Body of pancreas (tissue), 4 donors: Measurements from ENCODE around the gene HIBADH. TPM values are rescaled to one million over a fixed set of nuclear protein-coding genes. Genes with fewer than 3 reads are reported as not detected.
"Not testable (repeated sequence)": the region's sequence is repeated elsewhere in the genome, so short reads cannot be mapped to it uniquely, and the experiment has no call there.

Experiments
- ATAC-seq: fragments of 150-250 bp; one replicate; pipeline ENCODE4 v1.9.1; 2016
- DNase-seq, 4 donors: peaks; one replicate each; pipeline ENCODE4 v3.0.0-alpha.2; 2019
- H3K27ac ChIP-seq, 4 donors: fragments of 200-600 bp; sonication (generic); 1 replicate in 3 of 4; 2 replicates in 1 of 4; pipeline versions ENCODE4 v1.5.1 to v1.6.1; 2016 to 2019; ENCODE audit warnings: mild to moderate bottlenecking in 1 of 4, mixed read lengths in 1 of 4, moderate library complexity in 1 of 4
- H3K27me3 ChIP-seq, 2 donors: fragments of 200-600 bp; sonication (generic); one replicate each; pipeline ENCODE4 v1.6.0; 2016; ENCODE audit warnings: mild to moderate bottlenecking in 1 of 2
- H3K36me3 ChIP-seq, 2 donors: fragments of 200-600 bp; sonication (generic); replicated peaks in 1 of 2; 2 replicates each; pipeline ENCODE4 v1.5.1; 2016; ENCODE audit warnings: low read depth in 2 of 2; ENCODE audit not compliant: insufficient read depth in 1 of 2
- H3K4me1 ChIP-seq: fragments of 200-600 bp; sonication (generic); one replicate; pipeline ENCODE4 v1.6.0; 2016
- H3K4me3 ChIP-seq, 2 donors: fragments of 200-600 bp; sonication (generic); 1 replicate in 1 of 2; 2 replicates in 1 of 2; pipeline ENCODE4 v1.5.1; 2016 to 2019
- H3K9me3 ChIP-seq, 3 donors: fragments of 200-600 bp; sonication (generic); 1 replicate in 2 of 3; 2 replicates in 1 of 3; pipeline ENCODE4 v1.5.1; 2016
- CTCF ChIP-seq, 7 experiments: fragments of 450-650 bp in 4 of 7; fragments of 200-600 bp in 3 of 7; sonication (generic) in 3 of 7; IDR thresholded peaks; one replicate each; pipeline ENCODE4 v1.5.1; 2016 to 2019; ENCODE audit warnings: antibody characterized with exemption in 7 of 7
- POLR2A ChIP-seq, 3 donors: fragments of 450-650 bp; IDR thresholded peaks; one replicate each; pipeline ENCODE4 v1.6.1; 2016; ENCODE audit warnings: antibody characterized with exemption in 3 of 3, mild to moderate bottlenecking in 2 of 3
- WGBS, 2 donors: methylation state at CpG; one replicate each; pipeline ENCODE4 v1.1.5; 2017; 5-methylcytosine and 5-hydroxymethylcytosine counted together
- intact Hi-C: fragments of 100-400 bp; cut with DNase I; formaldehyde crosslinking; loops from one replicate; pipeline ENCODE4 v1.15.1; 2023
- total RNA-seq, 2 donors: library from RNA; depleted of rRNA; stranded (reverse); fragments of >200 nt; gene quantifications; one replicate each; pipeline ENCODE4 v1.1.0, GENCODE V29; 2016

The HIBADH gene
- total RNA-seq, 2 donors from 2014 or later: 22.1 to 31.0 TPM

GRCh38 chr7:27586825-27587224, 75.9 kb downstream of the HIBADH start:
- Histone ChIP-seq H3K36me3 (no peaks in the 10 kb centered on the region), H3K4me3 (no peak overlapping the region), H3K27ac (no peak overlapping the region), H3K4me1 (no peaks in the 10 kb centered on the region), H3K27me3 (no peaks in the 10 kb centered on the region), H3K9me3 (no peaks in the 10 kb centered on the region)
- ATAC-seq (no peak), DNase-seq (peak; percentile 24 to 63 (median 26))
- WGBS, 2 donors: 76 to 83% methylated on average over 5 to 8 of the region's 8 CpGs
- intact Hi-C loops: no loop called here
- peak in 1 of 7 experiments; percentile 6 for TF ChIP-seq CTCF (IDR thresholded peaks at IDR 0.05)
- TF ChIP-seq POLR2A (IDR thresholded peaks at IDR 0.05): no peak

GRCh38 chr7:27585781-27586447, 76.8 kb downstream of the HIBADH start:
- no peak for ATAC-seq
- no peaks in the 10 kb centered on the region for H3K27me3 ChIP-seq
- TF ChIP-seq CTCF (IDR thresholded peaks at IDR 0.05) (no peak), POLR2A (IDR thresholded peaks at IDR 0.05) (no peak)
- H3K4me1 ChIP-seq: no peaks in the 10 kb centered on the region
- no peaks in the 10 kb centered on the region for H3K9me3 ChIP-seq
- no peak overlapping the region for H3K4me3 ChIP-seq
- intact Hi-C loops: no loop called here
- H3K27ac ChIP-seq: no peak overlapping the region
- 10 to 16% methylated on average over 2 of the region's 2 CpGs for WGBS, 2 donors
- no peaks in the 10 kb centered on the region for H3K36me3 ChIP-seq
- no peak for DNase-seq

- H3K9me3 ChIP-seq: no peaks in the 10 kb centered on the region
- H3K4me1 ChIP-seq: no peaks in the 10 kb centered on the region
- no peak overlapping the region for H3K27ac ChIP-seq
- H3K27me3 ChIP-seq: no peaks in the 10 kb centered on the region
- WGBS, 2 donors: 95 to 98% methylated on average over 1 of the region's 1 CpG
- TF ChIP-seq POLR2A (IDR thresholded peaks at IDR 0.05) (no peak), CTCF (IDR thresholded peaks at IDR 0.05) (no peak)
- no peaks in the 10 kb centered on the region for H3K36me3 ChIP-seq
- no peak overlapping the region for H3K4me3 ChIP-seq
- no peak for DNase-seq
- intact Hi-C loops: no loop called here
- no peak for ATAC-seq
Measured at GRCh38 chr7:27581906-27582305, 80.8 kb downstream of the HIBADH start.

- intact Hi-C loops: no loop called here
- ATAC-seq: no peak
- 89 to 90% methylated on average over 2 of the region's 2 CpGs for WGBS, 2 donors
- Histone ChIP-seq H3K36me3 (no peaks in the 10 kb centered on the region), H3K9me3 (no peaks in the 10 kb centered on the region), H3K4me1 (no peaks in the 10 kb centered on the region), H3K27ac (no peak overlapping the region), H3K27me3 (no peaks in the 10 kb centered on the region), H3K4me3 (no peak overlapping the region)
- no peak for TF ChIP-seq CTCF (IDR thresholded peaks at IDR 0.05)
- TF ChIP-seq POLR2A (IDR thresholded peaks at IDR 0.05): no peak
- no peak for DNase-seq
Measured at GRCh38 chr7:27581119-27581518, 81.6 kb downstream of the HIBADH start.

GRCh38 chr7:27579565-27579964, 83.1 kb downstream of the HIBADH start:
- H3K36me3 ChIP-seq: no peaks in the 10 kb centered on the region
- ATAC-seq (no peak), DNase-seq (no peak)
- no peaks in the 10 kb centered on the region for H3K9me3 ChIP-seq
- WGBS, 2 donors: 52 to 54% methylated on average over 3 of the region's 3 CpGs
- intact Hi-C loops: loop anchor here (10.0 kb wide), 1 partner anchor 385 kb away; no protein-coding TSS in a partner anchor
- H3K4me1 ChIP-seq: no peaks in the 10 kb centered on the region
- TF ChIP-seq POLR2A (IDR thresholded peaks at IDR 0.05) (no peak), CTCF (IDR thresholded peaks at IDR 0.05) (no peak)
- no peaks in the 10 kb centered on the region for H3K27me3 ChIP-seq
- no peak overlapping the region for H3K4me3 ChIP-seq
- no peak overlapping the region for H3K27ac ChIP-seq

GRCh38 chr7:27578169-27578568, 84.5 kb downstream of the HIBADH start:
- not testable (repeated sequence) for ATAC-seq, DNase-seq, H3K9me3 ChIP-seq, H3K36me3 ChIP-seq, H3K4me1 ChIP-seq, H3K4me3 ChIP-seq, H3K27ac ChIP-seq, H3K27me3 ChIP-seq
- 84 to 94% methylated on average over 7 of the region's 7 CpGs for WGBS, 2 donors
- intact Hi-C loops: loop anchor here (10.0 kb wide), 1 partner anchor 383 kb away; no protein-coding TSS in a partner anchor
